Measurements from ENCODE around the gene MSX1.

MSX1 gene

GRCh38 chr4:4870576-4871241 lies 11.2 kb downstream of the MSX1 start:
- no peak for DNase-seq (ENCODE audit: low read depth)

- no peak for DNase-seq (ENCODE audit: low read depth)
These were observed 11.7 kb downstream of the MSX1 start for GRCh38 chr4:4871242-4871572.

DNA sequence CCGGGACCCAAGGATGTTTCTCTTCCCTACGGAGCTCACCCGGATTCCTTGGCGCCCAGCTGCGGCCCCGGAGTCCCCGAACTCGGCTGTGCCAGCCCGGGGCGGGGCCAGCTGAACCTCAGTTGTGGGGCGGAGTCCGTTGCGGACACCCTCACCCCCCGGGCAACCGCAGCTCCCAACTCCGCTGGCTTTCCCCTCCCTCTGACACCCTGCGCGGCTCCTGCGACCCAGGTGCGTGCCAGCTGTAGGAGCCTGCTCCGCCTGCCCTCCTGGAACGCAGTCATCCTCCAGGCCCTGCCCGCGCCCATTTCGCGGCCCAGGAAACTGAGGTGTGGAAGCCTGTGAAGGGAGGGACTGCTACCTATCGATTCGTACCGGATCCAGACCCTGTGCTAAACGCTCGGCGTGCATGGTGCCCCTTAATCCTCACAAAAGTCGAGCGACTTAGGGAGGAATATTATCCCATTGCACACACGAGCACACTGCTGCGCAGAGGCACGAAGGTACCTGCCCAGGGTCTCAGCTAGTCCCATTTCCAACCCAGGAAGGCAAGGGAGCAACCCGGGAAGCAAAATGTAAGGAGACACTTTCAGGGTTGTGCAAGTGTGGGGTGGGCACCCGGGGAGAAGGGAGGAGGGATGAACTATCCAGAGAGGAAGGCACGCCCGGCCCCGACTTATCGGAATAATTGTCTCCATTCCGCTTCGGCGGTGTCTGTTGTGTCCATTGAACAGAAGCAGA lies 12.3 kb downstream of the MSX1 start:
- no peak for DNase-seq (ENCODE audit: low read depth)

GRCh38 chr4:4872314-4872903 lies 12.9 kb downstream of the MSX1 start:
- DNase-seq (ENCODE audit: low read depth) = no peak

DNA sequence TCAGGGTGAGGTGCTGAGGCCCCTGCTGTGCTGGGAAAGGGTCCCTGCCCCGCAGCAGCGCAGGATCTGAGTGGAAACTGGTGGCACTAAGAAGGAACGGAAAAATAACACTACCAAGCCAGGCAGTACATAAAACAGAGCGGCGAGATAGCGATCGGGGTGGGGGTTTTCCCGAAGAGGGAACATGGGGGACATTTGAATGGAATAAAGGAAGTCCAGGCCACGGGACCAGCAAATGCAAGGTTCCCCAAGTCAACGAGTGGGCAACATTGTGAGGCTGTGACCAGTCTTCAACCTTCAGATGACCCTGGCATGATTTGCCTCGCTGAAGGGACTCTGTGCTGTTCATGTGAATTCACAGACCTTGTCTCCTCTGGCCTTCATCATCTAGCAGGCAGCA lies 13.7 kb downstream of the MSX1 start:
- no peak for DNase-seq (ENCODE audit: low read depth)

DNA sequence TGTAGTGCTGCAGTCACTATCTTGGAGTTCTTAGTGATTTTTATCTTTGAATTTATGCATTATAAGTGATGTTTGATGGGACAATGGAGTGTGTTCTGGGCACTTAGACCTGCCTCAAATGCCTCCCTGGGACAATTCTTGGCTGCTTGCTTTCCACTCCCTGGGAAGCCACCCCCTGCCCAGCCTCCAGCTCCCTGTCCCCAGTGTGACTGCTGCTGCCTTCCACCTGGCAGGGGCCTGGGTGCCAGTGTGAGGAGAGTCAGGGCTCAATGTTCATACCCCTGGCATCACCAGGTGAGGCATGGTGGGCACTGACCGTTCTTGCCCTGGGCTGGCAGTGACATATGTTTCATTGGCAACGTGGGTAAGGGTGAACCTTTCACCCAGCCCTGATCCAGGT lies 14.8 kb downstream of the MSX1 start:
- DNase-seq (ENCODE audit: low read depth) = no peak

DNA sequence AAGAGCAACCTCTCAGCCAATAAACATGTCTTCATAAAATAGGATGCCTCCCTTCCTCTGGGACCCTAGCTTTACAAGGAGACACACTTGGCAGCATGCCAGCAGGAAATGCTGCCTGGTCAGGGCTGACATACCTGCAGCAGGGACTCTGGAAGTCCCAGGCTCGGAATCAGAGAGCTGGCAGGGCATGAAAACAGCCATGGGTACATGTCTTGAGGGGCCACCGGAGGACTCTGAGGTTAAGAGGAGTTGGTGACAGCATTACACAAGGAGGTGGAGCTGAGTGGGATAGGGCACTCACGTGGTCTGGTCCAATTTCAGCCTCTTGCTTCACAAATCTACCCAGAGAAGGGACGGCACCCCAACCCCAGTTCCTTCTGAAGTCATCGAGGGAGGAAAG lies 15.7 kb downstream of the MSX1 start:
- no peak for DNase-seq (ENCODE audit: low read depth)

DNA sequence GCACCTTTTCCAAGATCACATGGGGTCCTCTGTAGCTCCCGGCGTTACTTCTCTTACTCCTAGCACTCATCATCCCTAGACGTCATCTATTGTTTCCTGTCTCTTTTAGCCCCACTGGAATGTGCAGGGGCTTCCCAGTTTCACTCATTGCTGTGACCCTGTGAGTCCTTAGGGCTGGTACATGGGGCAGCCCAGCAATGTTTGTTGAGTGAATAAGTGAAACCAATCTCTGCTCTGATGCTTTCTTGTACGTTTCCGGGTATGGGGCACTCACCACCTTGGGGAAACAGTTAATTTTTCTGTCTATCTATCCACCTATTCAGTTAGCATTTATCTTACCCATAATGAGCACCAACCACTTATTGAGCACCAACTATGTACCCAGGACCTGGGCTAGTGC lies 16.1 kb downstream of the MSX1 start:
- no peak for DNase-seq (ENCODE audit: low read depth)

- no peak for DNase-seq (ENCODE audit: low read depth)
These were observed 17.6 kb downstream of the MSX1 start for GRCh38 chr4:4876945-4877661.

GRCh38 chr4:4880492-4880891 lies 21.0 kb downstream of the MSX1 start:
- DNase-seq (ENCODE audit: low read depth) = no peak

DNA sequence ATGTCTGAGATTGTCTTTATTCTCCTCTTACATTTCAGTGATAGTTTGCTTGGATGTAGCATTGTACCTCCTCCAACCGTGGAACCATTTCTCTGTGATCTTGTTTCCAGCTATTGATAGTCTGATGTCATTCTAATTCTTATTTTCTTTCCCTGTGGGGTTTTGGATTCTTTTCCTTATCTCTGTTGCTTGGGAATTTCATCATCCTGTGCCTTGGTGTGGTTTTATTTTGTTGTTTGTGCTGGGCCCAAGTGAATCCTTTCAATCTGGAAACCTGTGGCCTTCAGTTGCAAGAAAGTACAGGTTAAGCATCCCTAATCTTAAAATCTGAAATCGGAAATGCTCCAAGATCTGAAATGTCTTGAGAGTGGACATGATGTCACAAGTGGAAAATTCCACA lies 22.0 kb downstream of the MSX1 start:
- DNase-seq (ENCODE audit: low read depth) = no peak

DNA sequence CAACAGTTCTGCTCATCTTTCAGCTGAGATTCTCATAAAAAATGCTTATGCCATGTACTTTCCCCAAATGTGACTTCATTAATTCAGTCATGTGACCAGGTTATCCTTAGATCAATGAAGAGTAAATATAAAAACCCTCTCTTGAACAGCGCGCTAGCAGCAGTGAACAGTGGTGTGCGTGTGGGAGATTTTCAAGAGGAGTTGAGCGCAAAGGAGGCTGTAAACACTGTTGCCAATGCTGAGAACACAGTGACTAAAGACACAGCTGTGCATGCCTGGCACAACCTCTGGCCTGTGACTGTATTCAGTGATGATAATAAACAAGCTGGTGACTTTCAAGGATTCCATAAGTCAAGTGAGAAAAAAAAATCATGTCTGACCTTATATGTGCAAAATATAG lies 25.1 kb downstream of the MSX1 start:
- DNase-seq (ENCODE audit: low read depth) = no peak

GRCh38 chr4:4887426-4887825 lies 28.0 kb downstream of the MSX1 start:
- no peak for DNase-seq (ENCODE audit: low read depth)

DNA sequence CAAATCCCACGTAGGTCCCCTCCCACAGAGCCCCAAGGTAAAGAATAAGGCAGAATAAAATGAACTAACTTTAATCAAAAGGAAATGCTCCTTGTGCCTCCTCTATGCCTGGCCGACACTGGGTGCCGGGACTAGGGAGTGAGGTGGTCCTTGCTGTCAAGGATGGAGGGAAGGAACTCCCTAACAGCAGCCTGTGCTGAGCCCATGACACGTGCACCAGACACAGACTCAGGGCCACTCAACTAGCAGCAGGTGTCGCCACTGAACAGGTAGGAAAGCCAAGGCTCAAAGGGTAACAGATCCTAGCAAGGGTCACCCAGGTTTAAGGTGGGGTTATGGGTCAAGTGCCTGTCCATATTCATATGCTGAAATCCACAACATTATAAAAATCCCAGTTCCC lies 29.2 kb downstream of the MSX1 start:
- no peak for DNase-seq (ENCODE audit: low read depth)

DNA sequence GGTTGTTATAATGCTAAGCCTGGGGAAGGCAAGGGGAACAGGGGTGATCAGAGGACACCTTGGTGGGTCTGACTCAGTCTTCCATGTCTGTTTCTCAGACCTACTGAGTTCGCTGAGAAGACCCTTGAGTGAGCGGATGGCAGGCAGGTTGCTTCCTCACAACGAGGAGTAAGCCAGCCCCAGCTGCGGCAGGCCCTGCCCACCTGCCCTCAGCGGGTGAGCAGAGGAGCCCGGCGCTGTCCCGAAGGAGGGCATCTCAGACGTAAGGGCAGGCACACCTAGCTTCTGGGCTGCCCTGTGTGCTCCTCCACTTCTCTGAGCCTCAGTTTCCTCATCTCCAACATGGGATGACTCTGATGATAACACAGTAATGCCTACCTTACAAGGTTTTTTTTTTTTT lies 30.3 kb downstream of the MSX1 start:
- DNase-seq (ENCODE audit: low read depth) = no peak

GRCh38 chr4:4890574-4891255 lies 31.2 kb downstream of the MSX1 start:
- no peak for DNase-seq (ENCODE audit: low read depth)

DNA sequence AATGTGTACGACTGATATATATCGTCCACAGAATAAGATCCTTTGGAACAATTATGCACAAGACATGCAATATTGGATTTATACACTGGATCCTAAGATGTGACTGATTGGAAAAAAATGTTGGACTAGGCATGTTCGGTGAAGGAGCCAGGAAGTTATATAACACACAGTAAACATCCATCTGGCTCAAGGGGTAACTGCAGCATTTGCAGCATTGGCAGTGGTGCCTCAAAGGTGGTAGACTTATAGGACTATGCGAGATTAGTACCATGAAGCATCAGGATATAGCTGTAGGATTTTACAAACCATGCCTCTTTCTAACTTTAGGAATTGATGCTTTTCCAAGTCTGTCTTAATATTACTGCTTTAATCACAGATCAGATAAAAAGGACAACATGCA lies 34.3 kb downstream of the MSX1 start:
- DNase-seq (ENCODE audit: low read depth) = no peak

GRCh38 chr4:4899202-4899925 lies 39.9 kb downstream of the MSX1 start:
- DNase-seq (ENCODE audit: low read depth) = no peak

DNA sequence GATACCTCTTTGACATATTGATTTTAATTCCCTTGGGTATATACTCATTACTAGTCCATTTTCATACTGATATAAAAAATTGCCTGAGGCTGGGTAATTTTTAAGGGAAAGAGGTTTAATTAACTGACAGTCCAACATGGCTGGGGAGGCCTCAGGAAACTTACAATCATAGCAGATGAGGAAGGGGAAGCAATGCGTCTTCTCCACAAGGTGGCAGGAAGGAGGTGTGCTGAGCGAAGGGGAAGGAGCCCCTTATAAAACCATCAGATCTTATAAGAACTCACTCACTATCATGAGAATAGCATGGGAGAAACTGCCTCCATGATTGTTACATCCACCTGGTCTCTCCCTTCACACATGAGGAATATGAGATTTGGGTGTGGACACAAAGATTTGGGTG lies 42.4 kb downstream of the MSX1 start:
- DNase-seq (ENCODE audit: low read depth) = no peak

DNA sequence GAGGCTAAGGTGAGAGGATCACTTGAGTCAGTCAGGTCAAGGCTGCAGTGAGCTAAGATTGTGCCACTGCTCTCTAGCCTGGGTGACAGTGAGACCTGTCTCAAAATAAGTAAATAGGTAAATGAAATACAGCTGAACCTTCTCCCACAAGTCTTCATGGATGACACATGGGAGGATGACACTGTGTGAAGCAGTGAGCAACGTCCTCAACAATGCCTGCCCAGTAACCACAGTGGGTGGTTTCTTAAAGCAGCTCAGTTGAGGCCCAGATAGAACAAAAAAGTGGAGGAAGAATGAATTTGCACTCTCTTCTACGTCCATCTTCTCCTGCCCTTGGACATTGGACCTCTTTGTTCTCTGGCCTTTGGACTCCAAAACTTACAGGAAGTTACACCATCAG lies 52.7 kb downstream of the MSX1 start:
- DNase-seq (ENCODE audit: low read depth) = no peak

DNA sequence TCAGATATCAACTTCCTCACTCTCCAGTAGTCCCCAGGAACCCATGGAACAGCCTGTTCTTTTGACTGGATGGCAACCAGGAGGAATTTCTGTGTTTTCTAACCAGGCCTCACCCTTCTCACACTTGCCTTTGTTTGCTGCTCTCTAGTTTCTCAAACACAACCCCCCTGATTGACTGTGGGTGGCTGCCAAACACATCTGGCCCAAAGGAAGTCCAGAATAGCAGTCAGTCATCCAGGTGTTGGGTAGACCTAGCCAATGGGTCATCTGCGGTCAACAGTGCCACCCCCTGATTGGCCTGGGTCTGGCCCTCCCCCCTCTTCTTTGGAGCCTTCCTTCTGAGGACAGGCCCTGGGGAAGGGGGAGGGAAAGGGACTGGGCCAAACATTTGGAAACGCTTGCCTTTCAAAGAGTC lies 53.7 kb downstream of the MSX1 start:
- no peak for DNase-seq (ENCODE audit: low read depth)
